HG03196 (cell line): ENCODE data around the gene GPR137C.
A peak's percentile ranks its signal among the peaks of the same experiment; 100 is the strongest.

Experiments
- ATAC-seq: cut with Tn5 transposase; IDR thresholded peaks from one replicate; pipeline ENCODE4 v1.9.1; 2021; ENCODE audit not compliant: unreplicated experiment

Gene GPR137C

GRCh38 chr14:52552063-52552988 is at the start of gene GPR137C, which contains the start of gene TXNDC16:
Gene GPR137C, plus strand, starts transcription at chr14:52552836. Its CDS starts 312 bp downstream, at chr14:52553148.
Gene TXNDC16, minus strand, starts transcription at chr14:52552505. Its CDS starts 8,948 bp downstream, at chr14:52543557.
- peak; percentile 95 for ATAC-seq

- no peak for ATAC-seq
Observed at GRCh38 chr14:52513249-52513648, 39.4 kb upstream of the GPR137C start.

- ATAC-seq: no peak
Observed at GRCh38 chr14:52514046-52514811, 38.4 kb upstream of the GPR137C start.

- ATAC-seq: no peak
Observed at GRCh38 chr14:52522033-52522432, 30.6 kb upstream of the GPR137C start.

- no peak for ATAC-seq
Observed at GRCh38 chr14:52522581-52523345, 29.9 kb upstream of the GPR137C start.

GRCh38 chr14:52527052-52527451 is 25.6 kb upstream of the GPR137C start:
- ATAC-seq: no peak

- no peak for ATAC-seq
Observed at GRCh38 chr14:52531481-52531880, 21.2 kb upstream of the GPR137C start.

- no peak for ATAC-seq
Observed at GRCh38 chr14:52536269-52536668, 16.4 kb upstream of the GPR137C start.

GRCh38 chr14:52538623-52539022 is 14.0 kb upstream of the GPR137C start:
- no peak for ATAC-seq

- ATAC-seq: no peak
Observed at GRCh38 chr14:52545584-52546317, 6.9 kb upstream of the GPR137C start.

- no peak for ATAC-seq
Observed at GRCh38 chr14:52546318-52546670, 6.3 kb upstream of the GPR137C start.

- ATAC-seq: no peak
Observed at GRCh38 chr14:52547027-52547426, 5.6 kb upstream of the GPR137C start.

- ATAC-seq: no peak
Observed at GRCh38 chr14:52547526-52547925, 5.1 kb upstream of the GPR137C start.

- ATAC-seq: no peak
Observed at GRCh38 chr14:52550661-52551060, 2.0 kb upstream of the GPR137C start.

- ATAC-seq: no peak
Observed at GRCh38 chr14:52551205-52551604, 1.4 kb upstream of the GPR137C start.

- no peak for ATAC-seq
Observed at GRCh38 chr14:52551696-52552062, 957 bp upstream of the GPR137C start.

- ATAC-seq: peak; percentile 14
Observed at GRCh38 chr14:52553002-52553670, 500 bp downstream of the GPR137C start.

- no peak for ATAC-seq
Observed at GRCh38 chr14:52553671-52554575, 1.3 kb downstream of the GPR137C start.

GRCh38 chr14:52558688-52559087 is 6.1 kb downstream of the GPR137C start:
- no peak for ATAC-seq
